ENCODE results near the gene CDKN2AIPNL. TPM values are rescaled to one million over a fixed set of nuclear protein-coding genes. Genes with fewer than 3 reads are reported as not detected.

CDKN2AIPNL gene
- total and polyA plus RNA-seq, 2 of the 13 experiments (the other 11 are each of a cell fraction or from before 2014, with no cell fraction given): 17.4 to 46.5 TPM

DNA sequence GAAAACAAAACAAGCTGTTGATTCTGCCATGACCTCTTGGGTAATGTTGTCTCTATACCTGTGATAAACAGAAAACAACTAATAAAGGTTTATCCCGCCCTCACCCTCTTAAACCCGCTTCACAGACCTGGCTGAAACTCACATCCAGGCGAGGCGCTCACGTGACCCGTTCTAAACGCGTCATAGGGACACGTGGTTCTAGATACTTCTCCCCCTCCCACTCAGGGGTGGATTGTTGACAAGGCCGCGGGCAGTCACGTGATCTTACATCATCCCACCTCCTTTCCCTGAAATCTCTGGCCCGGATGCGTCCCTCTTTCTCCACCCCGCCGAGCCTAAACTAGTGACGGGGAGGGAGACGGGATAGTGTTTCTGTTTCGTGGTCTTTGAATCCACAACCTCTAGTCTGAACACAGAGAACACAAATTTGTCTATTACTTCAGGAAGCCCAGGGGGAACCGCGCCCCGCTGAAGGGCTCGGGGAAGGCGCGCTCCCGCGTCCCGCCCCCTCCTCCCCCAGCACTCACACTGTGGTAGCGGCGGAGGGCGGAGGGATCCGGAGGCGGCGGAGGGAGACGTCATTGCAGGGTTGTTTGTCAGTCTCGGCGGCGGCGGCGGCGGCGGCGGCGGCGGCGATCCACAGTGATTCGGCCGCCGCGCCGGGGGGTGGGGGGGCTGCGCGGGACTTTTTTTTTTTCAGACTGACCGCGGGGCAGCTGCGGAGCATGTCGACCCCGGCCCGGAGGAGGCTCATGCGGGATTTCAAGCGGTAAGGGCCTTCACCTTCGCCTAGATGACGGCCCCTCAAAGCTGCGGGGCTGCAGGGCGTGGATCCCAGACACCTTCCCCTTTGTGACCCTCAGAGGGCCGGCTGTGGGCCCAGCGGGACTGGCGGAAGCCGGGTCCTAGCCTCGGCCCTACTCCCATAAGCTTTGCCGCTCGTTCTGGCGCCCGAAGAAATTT lies 40.5 kb downstream of the CDKN2AIPNL start, which contains the start of gene UBE2B (continued):
- no peak for TF ChIP-seq FIP1L1 (IDR thresholded peaks at IDR 0.05; ENCODE audit: borderline replicate concordance, insufficient read depth, low read depth, low read length)
- no peak; the same call in 1 of the 2 replicates for TF ChIP-seq TBX2 (CRISPR knock-in tag; IDR thresholded peaks at IDR 0.05; ENCODE audit: borderline replicate concordance)
- TF ChIP-seq, protein P1, sequence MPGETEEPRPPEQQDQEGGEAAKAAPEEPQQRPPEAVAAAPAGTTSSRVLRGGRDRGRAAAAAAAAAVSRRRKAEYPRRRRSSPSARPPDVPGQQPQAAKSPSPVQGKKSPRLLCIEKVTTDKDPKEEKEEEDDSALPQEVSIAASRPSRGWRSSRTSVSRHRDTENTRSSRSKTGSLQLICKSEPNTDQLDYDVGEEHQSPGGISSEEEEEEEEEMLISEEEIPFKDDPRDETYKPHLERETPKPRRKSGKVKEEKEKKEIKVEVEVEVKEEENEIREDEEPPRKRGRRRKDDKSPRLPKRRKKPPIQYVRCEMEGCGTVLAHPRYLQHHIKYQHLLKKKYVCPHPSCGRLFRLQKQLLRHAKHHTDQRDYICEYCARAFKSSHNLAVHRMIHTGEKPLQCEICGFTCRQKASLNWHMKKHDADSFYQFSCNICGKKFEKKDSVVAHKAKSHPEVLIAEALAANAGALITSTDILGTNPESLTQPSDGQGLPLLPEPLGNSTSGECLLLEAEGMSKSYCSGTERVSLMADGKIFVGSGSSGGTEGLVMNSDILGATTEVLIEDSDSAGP (CRISPR knock-in tag; IDR thresholded peaks at IDR 0.05; ENCODE audit: borderline replicate concordance): peak; percentile 84; the same call in 1 of the 2 replicates
- TF ChIP-seq CENPT (CRISPR knock-in tag; IDR thresholded peaks at IDR 0.05; ENCODE audit: low read depth): no peak; the same call in 1 of the 2 replicates
- TF ChIP-seq SPEN (CRISPR knock-in tag; IDR thresholded peaks at IDR 0.05; ENCODE audit: low read depth): peak; percentile 81; the same call in 1 of the 2 replicates
- TF ChIP-seq FOSL1 (CRISPR knock-in tag; IDR thresholded peaks at IDR 0.05; ENCODE audit: borderline replicate concordance): no peak
- 0 out of 2 replicates have a peak, but pooled peaks have one; percentile 21 for TF ChIP-seq CBFB (CRISPR knock-in tag; IDR thresholded peaks at IDR 0.05)
- TF ChIP-seq, protein P2, sequence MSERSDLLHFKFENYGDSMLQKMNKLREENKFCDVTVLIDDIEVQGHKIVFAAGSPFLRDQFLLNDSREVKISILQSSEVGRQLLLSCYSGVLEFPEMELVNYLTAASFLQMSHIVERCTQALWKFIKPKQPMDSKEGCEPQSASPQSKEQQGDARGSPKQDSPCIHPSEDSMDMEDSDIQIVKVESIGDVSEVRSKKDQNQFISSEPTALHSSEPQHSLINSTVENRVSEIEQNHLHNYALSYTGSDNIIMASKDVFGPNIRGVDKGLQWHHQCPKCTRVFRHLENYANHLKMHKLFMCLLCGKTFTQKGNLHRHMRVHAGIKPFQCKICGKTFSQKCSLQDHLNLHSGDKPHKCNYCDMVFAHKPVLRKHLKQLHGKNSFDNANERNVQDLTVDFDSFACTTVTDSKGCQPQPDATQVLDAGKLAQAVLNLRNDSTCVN (CRISPR knock-in tag; IDR thresholded peaks at IDR 0.05; ENCODE audit: borderline replicate concordance): peak; percentile 92; the same call in 1 of the 2 replicates
- TF ChIP-seq, protein P3, sequence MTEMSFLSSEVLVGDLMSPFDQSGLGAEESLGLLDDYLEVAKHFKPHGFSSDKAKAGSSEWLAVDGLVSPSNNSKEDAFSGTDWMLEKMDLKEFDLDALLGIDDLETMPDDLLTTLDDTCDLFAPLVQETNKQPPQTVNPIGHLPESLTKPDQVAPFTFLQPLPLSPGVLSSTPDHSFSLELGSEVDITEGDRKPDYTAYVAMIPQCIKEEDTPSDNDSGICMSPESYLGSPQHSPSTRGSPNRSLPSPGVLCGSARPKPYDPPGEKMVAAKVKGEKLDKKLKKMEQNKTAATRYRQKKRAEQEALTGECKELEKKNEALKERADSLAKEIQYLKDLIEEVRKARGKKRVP (CRISPR knock-in tag; IDR thresholded peaks at IDR 0.05): peak in 1 of 2 experiments; percentile 91; a peak in 2 of 4 replicates
- TF ChIP-seq SALL2 (CRISPR knock-in tag; IDR thresholded peaks at IDR 0.05): peak; percentile 79
- TF ChIP-seq NFKB2 (CRISPR knock-in tag; IDR thresholded peaks at IDR 0.05; ENCODE audit: borderline replicate concordance): peak; percentile 90
- no peak for TF ChIP-seq ZNF530 (CRISPR knock-in tag; IDR thresholded peaks at IDR 0.05; ENCODE audit: low read depth)
- peak; percentile 34; the same call in 1 of the 2 replicates for TF ChIP-seq ELF1 (CRISPR knock-in tag; IDR thresholded peaks at IDR 0.05)
- TF ChIP-seq, protein P4, sequence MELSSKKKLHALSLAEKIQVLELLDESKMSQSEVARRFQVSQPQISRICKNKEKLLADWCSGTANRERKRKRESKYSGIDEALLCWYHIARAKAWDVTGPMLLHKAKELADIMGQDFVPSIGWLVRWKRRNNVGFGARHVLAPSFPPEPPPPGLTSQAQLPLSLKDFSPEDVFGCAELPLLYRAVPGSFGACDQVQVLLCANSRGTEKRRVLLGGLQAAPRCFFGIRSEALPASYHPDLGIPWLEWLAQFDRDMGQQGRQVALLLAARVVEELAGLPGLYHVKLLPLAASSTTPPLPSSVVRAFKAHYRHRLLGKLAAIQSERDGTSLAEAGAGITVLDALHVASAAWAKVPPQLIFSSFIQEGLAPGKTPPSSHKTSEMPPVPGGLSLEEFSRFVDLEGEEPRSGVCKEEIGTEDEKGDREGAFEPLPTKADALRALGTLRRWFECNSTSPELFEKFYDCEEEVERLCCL (CRISPR knock-in tag; IDR thresholded peaks at IDR 0.05; ENCODE audit: borderline replicate concordance): peak; percentile 87; the same call in 1 of the 2 replicates
- TF ChIP-seq TOE1 (CRISPR knock-in tag; IDR thresholded peaks at IDR 0.05): peak; percentile 56; the same call in 1 of the 2 replicates
- TF ChIP-seq, protein P5, sequence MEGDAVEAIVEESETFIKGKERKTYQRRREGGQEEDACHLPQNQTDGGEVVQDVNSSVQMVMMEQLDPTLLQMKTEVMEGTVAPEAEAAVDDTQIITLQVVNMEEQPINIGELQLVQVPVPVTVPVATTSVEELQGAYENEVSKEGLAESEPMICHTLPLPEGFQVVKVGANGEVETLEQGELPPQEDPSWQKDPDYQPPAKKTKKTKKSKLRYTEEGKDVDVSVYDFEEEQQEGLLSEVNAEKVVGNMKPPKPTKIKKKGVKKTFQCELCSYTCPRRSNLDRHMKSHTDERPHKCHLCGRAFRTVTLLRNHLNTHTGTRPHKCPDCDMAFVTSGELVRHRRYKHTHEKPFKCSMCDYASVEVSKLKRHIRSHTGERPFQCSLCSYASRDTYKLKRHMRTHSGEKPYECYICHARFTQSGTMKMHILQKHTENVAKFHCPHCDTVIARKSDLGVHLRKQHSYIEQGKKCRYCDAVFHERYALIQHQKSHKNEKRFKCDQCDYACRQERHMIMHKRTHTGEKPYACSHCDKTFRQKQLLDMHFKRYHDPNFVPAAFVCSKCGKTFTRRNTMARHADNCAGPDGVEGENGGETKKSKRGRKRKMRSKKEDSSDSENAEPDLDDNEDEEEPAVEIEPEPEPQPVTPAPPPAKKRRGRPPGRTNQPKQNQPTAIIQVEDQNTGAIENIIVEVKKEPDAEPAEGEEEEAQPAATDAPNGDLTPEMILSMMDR (CRISPR knock-in tag; IDR thresholded peaks at IDR 0.05): no peak
- no peak for TF ChIP-seq NR1H2 (CRISPR knock-in tag; IDR thresholded peaks at IDR 0.05; ENCODE audit: borderline replicate concordance, low read depth)
- TF ChIP-seq POLR2G (IDR thresholded peaks at IDR 0.05; ENCODE audit: low read depth, low read length): peak; percentile 70
- TF ChIP-seq ZNF577 (CRISPR knock-in tag; IDR thresholded peaks at IDR 0.05; ENCODE audit: borderline replicate concordance, low read depth): no peak
- peak; percentile 80 for TF ChIP-seq FOXK1 (CRISPR knock-in tag; IDR thresholded peaks at IDR 0.05; ENCODE audit: borderline replicate concordance, low read depth)

Measured in HepG2 (cell line).